ENCODE data around the gene TEAD4.
"Not testable (repeated sequence)": the region's sequence is repeated elsewhere in the genome, so short reads cannot be mapped to it uniquely, and the experiment has no call there.

The TEAD4 gene

DNA sequence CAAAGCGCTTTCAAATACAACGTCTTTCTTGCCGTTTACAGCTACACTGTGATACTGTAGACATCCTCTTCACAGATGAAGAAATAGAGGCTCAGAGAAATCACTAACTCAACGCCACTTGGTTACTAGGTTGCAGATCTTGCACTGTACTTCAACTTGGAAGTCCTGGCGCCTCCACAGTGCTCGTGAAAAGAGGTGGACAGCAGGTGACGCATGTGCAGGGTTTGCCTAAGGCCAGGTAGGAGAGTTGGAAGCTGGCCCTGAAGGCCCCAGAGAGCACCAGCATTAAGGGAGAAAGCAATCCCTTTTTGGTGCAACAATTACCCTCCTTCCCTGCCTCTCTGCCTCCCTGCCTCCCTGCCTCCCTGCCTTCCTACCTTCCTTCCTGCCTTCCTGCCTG is 95.2 kb downstream of the TEAD4 start:
- no peak for DNase-seq

DNA sequence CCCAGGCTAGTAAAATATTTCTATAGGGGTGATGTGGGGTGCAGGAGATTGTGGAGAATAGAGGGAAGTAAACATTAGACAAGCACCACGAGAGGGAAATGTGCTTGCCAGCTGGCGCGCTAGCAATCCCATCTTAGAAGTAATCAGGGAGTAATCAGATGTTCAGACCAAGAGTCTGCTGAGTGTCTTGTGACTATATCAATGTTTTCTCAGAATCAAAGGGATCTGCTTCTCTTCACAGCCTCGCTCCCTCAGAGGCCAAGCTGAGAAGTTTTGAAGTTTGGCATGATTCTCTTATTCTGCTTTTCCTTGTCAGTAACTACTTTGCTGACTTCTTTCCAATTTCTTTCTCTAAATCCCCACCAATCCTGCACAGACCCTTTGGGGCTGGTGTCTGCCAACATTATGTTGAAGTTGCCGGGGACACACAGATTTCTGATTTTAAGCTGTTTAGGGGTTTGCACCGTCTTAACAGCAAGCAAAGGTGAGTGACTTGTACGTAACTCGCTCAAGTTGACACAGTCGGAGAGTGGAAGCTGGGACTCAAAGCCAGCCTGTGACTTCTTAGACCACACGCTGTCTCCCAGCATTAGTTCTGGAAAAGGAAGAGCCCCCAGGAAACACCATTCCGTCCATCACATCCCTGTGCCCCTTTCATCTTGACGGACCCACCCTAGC is 96.0 kb downstream of the TEAD4 start:
- DNase-seq = no peak

DNA sequence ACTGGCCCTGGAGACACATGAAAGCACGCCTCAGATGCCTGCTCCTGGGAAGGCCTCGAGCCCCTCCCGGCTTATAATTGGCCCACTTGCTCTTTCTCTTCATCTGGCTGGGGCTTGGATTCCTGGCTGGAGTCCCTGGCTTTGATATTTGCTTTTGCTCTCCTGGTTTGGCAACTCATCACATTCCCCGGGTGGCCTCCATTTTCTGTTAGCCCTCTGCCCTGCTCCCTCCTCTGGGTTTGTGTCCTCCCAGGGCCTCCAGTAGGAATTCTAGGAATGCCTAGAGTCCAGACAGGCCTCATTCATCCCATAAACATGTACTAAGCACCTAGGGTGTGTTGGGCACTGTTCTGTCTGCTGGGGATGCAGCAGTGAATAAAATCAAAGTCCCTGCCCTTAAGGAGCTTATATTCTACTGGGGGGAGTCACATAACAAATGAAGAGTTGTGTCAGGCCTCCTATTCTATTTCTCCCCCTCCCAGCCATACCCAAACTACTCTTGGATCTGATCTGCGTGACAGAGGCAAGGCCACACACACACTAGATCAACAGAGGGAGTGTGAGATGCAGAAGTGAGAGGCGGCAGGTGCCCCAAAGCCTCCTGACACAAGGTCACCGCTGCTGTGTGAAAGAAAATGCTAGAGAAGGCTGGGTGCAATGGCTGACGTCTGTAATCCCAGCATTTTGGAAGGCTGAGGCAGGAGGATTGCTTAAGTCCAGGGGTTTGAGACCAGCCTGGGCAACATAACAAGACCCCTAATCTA is 96.7 kb downstream of the TEAD4 start:
- DNase-seq = no peak

DNA sequence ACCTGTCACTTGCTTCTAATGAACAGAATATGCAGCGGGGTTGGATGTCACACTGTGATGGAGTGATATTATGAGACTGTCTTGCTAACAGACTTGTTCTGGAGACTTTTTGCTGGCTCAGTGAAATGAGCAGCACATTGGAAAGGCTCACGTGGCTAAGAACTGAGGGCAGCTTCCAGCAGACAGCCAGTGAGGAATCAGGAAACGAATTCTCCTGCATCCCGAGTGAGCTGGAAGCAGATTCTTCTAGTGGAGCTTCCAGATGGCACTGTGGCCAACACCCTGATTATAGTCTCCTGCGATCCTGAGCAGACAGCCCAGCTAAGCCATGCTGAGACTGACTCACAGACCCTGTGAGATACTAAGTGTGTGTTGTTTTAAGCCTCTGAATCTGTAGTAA is 101.9 kb downstream of the TEAD4 start:
- no peak for DNase-seq

DNA sequence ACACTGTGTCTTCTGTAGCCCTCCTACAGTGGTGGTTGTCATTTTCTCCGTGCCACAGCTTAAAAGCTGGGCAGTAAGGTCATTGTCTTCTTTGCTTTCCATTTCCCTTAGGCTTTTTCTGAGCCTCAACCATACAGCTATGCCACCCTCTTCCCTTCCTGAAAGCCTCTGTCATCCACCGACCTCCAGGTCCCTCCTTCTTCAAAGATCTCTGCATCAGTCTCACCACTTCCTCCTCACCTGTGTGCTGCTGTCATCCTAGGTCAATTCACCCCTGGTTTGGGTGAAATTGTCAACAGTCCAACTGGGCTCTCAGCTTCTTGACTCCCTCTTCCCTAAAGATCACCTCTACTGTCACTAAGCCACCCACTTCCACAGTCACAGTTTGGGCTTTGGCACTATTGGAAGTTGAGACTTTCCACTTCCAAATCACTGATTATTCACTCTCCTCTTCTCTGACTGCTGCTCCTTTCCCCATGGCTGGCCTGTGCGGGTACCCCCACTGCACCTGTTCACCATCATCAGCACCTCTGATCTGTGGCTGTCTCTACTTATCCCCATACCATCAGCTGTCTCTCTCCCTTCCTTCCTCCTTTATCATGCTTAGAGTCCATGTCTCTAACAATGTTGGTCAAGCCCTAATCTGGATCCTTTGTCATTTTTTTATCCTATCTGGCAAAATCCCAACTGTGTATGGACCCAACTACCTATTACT is 102.5 kb downstream of the TEAD4 start:
- DNase-seq = no peak

DNA sequence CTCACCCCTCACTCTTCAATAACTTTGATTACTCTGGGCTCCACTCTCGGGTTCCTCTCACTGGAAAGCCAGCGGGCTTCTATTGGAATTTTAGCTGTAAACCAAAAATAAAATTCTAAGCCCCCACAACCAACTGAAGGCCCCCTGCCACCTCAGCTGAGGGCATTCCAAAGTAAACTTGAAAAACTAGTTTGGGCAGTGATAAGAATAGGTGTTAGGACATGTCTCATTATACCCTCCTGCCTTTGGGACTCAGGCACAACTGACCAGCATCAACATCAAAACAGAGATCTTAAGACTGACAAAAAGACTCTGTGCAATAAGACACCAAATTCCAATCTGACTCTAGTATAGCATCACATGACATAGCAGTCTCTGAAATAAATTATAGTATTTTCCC is 106.1 kb downstream of the TEAD4 start:
- no peak for DNase-seq

DNA sequence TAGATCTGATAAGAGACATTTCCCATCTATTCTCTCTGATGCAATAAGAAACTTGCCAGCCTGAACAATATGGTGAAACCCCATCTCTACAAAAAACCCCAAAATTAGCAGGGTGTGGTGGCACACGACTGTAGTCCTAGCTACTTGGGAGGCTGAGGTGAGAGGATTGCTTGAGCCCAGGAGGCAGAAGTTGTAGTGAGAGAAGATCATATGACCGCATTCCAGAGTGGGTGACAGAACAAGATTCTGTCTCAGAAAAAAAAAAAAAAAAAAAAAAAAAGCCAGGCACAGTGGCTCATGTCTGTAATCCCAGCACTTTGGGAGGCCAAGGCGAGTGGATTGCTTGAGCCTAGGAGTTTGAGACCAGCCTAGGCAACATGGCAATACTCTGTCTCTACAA is 106.6 kb downstream of the TEAD4 start:
- DNase-seq = not testable (repeated sequence)

DNA sequence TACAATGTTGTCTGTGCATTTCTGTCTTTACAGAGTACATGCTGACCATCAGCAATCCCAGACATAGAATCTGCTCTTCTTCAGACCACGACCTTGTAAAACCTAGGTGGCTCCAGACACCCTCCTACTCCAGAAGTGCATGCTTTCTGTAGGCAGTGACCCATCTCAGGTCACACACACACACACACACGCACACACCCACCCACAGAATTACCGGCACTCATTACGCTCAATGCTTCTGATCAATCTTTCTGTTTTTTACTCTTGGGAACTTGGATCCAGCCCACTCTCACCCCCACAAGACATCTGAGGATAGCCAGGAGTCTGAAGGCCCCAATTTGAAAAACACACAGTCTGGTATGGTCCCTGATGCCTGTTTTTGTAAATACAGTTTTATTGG is 110.5 kb downstream of the TEAD4 start:
- DNase-seq = no peak

DNA sequence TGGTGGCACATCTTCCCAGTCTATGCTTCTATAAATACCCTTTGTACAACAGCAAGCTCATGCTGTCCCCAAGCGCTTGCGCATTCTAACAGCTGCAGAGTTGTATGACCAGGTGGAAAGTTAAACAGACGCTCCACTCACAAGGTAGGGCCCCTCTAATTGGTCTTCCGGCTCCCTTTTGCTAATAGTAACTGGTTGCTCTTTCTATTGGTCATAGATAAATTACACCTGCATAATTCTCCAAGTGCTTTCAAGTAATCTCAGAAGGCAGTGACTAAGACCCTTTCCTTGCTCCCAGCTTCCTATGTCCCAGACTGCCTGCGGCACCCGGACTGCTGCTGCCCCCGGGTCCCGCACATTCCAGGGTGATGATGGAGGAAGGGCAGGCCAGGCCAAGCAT is 111.9 kb downstream of the TEAD4 start:
- DNase-seq = no peak

DNA sequence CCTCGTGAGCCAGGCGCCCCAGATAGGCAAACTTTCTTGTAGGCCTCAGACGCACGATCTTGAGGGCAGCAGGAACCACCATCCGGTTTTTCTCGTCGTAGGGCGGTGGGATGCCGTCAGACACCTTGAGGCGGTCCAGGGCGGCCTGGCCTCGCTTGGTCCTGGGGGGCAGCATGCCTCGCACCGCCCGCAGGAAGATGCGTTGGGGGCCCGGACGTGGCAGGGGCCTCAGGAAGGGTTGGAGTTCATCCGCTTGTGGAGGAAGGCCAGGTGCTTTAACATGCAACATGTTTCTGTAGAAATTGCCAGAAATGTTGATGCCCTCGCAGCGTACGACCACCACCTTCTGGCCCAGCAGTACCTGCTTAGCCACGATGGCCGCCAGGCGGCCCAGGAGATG is 112.5 kb downstream of the TEAD4 start:
- DNase-seq = no peak

DNA sequence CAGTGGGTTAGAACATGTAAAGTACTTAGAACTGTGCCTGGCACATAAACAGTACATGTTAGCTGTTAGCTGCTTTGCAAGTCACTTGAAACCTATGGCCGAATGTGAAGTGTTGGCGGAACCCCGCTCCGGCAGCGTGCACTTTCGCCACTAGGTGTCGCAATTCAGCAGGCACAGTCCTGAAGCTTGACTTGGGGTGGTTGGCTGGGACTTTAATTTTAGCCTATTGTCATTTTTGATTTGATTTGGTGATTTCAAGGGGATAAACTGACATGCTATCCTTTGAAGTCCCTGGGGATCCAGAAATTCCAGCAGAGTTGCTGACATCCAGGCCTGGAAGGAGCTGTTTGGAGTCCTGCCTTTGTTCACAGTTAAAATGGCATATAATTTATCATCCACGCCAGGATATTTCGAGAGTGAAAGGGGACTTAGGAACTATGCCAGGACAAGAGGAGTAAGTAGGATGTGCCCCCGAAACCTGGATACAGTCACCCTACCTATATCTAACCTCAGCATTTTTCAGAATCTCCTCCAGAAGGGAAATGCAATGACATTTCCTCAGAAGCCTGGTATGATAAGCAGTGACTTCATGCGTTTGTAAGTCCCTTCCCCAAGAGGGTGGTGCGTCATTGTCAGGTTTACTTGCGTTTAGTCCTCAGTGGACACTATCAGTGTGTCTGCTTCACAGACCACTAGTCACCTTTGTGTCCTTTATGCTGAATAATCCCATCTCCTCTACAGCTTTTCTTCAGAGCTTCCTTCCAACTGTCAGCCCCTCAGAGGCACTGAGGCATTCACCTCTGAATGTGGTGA is 114.4 kb downstream of the TEAD4 start:
- peak; percentile 23 to 47 for DNase-seq

DNA sequence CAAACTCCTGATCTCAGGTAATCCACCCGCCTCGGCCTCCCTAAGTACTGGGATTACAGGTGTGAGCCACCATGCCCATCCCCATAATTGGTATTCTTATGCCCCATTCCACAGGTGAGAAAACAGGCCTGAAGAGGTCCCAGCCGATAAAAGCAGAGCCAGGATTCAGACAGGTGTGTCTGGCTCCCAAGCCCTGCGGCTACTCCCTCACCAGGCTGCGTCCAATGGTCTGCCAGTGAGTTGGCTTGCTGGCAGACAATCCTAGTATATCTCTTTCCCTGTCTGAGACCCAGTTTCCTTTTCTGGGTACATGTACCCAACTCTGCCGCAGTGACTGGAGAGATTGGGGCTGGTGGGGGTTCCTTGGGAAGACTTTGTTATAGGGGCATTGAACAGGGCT is 116.1 kb downstream of the TEAD4 start:
- no peak for DNase-seq

DNA sequence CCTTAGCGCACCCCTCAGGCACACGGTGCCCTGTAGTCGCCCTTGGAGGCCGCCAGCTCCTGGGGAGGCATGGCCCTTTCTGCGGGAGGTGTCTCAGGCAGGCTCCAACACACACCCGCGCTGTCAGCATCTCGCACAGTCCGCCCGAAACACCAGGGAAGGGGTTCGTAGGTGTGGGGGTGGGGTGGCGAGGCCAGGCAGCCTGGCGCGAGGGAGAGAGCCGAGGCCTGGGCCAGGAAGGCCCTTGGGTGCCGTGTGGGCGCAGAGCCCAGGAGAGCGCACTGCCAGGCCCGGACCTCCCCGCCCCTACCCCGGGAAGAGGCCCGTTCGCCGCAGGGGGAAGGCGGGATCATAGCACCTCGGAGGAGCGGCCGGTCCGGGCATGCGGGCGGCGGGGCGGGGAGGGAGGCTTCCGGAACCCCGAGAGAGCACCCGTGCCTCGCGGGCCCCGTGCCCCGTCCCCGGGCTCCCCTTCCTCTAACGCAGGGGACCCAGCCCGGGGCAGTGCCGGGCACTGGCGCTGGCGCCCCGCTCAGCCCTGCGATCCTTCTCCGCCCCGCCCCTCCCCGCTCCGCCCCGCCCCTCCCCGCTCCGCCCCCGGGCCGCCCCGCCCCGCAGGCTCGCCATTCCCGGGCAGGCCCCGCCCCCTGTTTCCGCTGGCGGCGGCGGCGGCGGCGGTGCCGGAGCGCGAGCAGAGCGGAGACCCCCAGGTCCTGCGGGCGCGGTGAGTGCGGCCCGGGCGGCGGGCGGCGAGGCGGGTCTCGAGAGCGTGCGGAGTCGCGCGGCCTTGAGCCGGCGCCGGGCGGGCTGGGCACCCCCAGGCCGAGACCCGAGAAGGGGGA is 117.8 kb downstream of the TEAD4 start, which contains the start of gene TSPAN9:
TSS of gene TSPAN9 (plus strand) at position 650 of the 842 bp plus-strand sequence. CDS start 123,815 bp downstream, outside the sequence.
- DNase-seq = no peak

DNA sequence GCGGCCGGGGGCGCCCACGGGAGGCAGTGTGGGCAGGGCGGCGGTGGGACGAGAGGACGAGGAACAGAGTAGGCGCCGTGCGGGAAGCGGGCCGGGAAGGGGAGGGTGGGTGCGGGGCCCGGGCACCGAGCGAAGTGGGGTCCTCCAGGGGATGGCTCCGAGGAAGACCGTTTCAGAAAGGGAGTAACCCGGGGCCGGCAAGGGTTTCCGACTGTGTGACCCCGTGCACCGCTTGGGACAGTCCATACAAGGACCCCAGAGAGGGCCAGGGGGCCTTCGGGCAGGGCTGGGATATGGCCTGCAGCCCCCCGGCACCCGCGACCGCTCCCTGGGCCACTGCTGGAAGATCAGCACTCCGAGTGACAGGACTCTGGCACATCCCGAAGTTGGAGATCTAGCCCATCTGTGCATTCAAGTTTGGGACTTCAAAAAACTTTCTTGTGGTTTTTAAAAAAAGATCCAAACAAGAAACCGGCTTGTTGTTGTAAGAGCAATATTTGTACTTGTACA is 118.4 kb downstream of the TEAD4 start:
- DNase-seq = no peak

DNA sequence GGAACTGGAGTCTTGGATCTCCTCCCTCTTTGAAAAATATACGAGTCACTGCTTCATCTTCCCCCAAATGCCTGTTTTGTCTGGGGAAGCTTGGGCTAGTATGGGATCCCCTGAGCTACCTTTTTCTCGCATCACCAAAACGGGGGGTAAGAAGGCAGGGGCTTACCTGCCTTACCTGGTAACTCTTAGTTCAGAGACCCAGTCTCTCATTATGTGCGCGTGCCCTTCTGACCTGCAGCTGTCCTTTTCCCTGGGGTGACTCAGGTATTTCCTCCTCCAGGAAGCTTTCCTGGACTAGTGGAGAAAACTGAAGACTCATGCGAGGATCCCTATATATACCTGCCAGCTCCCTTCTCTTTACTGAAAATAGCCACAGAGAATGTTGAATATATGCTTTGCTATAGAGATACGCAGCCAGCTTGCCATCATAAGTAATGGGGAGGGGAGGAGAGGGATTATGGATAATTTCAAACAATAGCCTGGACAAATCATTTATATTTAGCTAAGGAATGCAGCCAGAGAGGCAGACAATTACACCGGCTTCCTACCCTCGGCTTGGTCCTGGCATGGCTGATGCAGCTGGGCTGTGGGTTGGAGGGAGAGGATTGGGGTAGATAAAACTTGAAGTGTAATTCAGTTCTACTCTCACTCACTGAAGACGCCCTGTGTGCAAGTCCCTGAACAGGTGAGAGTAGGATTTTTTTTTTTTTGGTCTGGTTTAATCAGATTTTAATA is 119.1 kb downstream of the TEAD4 start:
- no peak for DNase-seq

DNA sequence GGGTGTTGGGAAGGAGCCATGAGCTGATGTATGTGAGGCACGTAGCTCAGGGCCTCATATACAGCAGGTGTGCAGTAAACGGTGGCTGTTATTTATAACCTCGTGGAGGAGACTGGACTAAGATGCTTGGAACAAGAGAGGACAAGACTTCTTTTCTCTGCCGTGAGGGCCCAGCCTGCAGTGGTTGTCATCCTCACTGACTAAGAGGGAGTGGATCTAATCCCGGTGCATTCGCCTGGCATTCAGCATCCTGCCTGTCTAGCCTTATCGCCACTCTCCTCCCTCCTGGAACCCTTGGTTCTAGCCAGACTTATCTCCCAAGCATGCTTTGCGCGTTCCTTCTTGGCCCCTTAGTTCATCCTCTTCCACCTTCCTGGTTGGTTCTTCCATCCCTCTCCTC is 121.9 kb downstream of the TEAD4 start:
- no peak for DNase-seq

DNA sequence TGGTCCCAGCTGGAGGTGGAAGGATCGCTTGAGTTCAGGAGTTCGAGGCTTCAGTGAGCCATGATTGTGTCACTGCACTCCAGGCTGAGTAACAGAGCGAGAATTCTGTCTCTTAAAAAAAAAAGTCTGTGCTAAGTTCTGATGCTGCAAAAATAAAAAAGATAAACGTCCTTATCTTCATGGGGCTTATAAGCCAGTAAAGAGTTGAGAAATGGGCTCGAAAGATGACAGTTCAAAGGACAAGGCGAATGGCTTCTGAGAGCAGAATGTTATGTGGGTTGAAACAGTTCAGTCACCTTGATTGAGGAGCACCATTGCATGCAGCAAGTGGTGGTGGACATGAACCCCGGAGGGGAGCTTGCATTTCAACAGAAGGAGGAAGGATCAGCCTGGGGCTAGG is 122.7 kb downstream of the TEAD4 start:
- DNase-seq = no peak

DNA sequence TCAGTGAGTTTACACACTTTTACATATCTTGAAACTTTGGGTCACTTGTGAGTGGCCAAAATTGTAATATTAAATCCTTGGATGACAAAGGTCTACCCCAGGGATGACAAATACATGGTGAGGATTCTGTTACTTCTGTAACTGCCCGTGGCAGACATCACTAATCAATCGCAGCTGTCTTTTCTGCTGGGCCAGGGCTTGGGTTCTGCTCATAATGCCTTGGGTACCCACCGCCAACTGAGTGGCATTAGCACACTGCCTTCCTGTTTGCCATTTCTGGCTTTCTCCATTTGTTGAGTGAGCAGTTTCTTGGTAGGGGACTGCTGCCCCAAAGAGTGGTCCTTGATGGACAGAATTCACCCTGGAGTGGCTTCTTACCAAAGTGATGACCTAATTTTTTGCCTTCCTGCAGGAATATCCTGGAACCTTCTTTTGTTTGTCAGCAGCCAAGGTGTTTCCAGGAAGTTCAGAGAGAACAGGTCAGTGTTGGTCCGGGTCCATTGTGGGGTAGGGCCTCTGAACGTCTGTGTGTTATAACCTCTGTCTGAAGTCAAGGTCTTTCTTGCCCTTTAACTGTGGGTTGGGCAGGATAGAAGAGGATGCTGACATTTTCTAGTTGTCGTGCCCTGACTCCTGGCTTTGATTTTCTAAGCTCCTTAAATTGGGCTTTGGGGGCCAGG is 124.2 kb downstream of the TEAD4 start:
- no peak for DNase-seq

DNA sequence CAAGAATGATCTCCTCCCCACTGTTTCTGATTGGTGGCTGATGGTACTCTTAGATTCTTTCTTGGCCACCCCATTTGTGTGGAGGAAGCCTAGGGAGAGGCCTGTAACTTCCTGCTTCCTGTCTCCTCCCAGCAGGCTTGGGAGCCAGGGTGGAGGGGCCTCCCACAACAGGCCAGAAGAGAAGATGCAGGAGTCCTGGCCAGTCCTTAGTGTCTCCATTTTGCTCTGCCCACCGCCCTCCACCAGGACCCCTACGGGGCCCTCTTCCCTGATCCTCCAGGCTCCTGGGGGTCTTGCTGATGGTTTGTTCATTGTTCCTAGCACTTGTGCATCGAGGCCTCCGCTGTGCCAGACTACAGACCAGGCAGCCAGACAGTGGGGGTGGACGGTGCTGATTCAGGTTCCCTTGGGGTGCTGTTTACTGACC is 124.7 kb downstream of the TEAD4 start:
- DNase-seq = no peak

DNA sequence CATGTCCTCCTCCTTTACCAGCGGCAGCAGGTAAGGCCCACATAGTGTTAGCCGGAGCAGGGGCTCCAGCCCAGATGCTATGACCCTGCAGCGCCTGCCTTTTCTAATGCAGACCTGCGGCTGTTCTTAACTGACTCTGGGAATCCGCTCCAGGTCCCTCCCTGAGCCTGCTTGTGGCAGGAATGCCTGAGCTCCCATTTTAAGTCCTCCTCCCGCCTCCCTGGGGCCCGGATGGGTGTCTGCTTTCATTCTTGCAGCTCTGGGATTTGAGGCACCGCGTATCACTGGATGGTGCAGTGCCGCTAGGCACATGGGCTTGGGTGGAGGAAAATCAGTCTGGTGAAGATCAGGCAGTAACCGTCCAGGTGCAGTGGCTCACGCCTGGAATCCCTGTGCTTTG is 125.5 kb downstream of the TEAD4 start:
- DNase-seq = no peak

Measured in NCI-H187 (cell line).